Cerebellar nuclear complex (tissue), 1 donor: ENCODE data around the gene ZNF429.
"Not testable (repeated sequence)": the region's sequence is repeated elsewhere in the genome, so short reads cannot be mapped to it uniquely, and the experiment has no call there.

ENCODE experiments used
- DNase-seq, 2 experiments: peaks; one replicate each; lab custom pipeline; 2025; lab: John Stamatoyannopoulos, UW

Gene ZNF429

GRCh38 chr19:21505459-21506451 lies at the start of gene ZNF429:
TSS of gene ZNF429 (plus strand) at chr19:21505602. CDS start at chr19:21505772, 170 bp downstream.
- peak; percentile 69 to 95 for DNase-seq

DNA sequence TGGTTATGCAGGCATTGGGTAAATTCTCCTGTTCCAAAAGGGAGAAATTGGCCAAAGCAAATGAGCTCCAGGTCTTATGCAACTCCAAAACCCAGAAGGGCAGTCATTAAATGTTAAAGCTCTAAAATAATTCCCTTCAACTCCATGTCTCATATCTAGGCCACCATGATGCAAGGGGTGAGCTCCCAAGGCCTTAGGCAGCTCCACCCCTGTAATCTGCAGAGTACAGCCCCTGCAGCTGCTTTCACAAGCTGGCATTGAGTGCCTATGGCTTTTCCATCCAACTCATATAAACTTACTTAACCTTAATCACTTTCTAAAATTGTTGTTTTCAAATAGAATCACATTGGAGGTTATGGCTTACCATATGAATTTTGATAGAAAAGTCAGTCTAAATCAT lies 44.7 kb upstream of the ZNF429 start:
- no peak for DNase-seq

- no peak for DNase-seq
Measured at GRCh38 chr19:21462540-21462939, 42.9 kb upstream of the ZNF429 start.

DNA sequence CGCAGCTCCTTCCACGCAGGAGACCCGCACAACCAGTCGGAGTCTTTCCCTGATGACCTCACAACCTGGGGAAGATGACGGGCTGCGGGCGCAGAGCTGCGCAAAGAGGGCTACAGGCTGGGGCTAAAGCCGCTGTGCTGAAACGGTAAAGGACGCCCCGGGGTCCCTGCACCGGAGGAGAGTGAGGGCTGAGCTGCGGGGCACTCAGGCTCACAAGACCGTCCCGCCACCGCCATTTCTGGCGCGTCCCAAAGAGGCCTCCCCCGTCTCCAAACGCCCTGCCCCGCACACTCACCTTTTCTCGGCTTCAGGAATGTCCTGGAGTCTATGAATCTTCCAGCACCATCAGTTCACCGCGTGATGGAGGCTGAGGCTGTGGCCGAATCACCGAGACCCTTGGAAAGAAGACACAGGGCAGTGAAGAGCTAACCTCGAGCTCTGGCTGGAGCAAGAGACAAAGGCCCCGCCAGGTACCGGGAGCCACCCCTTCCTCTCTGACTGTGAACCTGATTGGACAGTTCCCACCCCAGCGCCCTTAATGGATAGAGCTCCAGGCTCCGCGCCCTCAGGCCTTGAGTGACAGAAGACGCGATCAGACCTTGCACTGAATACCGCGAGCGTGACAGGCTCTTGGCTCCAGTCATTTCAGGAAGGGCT lies 41.8 kb upstream of the ZNF429 start:
- DNase-seq, result peak; percentile 58 to 69

DNA sequence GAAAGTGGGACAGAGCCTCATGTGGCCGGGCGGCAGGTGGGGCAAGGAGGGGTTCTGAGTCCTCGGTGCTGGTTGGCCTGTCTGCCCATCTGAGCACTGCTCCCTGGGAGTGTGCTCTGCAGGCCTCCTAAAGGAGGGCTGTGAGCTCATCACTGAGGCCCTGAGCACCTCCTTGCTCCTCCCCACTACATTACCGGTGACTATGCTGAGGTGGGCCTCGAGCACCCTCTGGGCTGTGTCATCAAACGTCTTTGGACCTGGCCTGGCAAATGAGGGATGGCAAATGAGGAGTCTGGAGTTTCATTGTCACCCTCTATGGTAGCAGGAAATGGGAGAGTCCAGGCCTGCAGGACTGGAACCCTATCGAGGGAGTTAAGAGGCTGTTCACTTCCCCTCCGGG lies 38.8 kb upstream of the ZNF429 start:
- DNase-seq, result no peak

GRCh38 chr19:21468791-21469190 lies 36.6 kb upstream of the ZNF429 start:
- no peak for DNase-seq

DNA sequence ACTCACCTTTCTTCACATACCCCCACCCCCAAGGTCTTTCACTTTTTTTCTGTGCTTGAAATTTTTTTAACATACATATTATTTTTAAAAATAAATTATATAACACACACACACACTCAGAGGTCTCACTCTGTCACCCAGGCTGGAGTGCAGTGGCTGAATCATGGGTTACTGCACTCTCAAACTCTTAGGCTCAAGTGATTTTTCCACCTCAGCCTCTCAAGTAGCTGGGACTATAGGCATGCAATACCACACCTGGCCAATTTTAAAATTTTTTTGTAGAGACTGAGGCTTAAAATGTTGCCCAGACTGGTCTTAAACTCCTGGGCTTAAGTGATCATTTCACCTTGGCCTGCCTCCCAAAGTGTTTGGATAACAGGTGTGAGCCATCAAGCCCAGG lies 32.9 kb upstream of the ZNF429 start:
- DNase-seq, result no peak

- no peak for DNase-seq
Measured at GRCh38 chr19:21474671-21475181, 30.7 kb upstream of the ZNF429 start.

DNA sequence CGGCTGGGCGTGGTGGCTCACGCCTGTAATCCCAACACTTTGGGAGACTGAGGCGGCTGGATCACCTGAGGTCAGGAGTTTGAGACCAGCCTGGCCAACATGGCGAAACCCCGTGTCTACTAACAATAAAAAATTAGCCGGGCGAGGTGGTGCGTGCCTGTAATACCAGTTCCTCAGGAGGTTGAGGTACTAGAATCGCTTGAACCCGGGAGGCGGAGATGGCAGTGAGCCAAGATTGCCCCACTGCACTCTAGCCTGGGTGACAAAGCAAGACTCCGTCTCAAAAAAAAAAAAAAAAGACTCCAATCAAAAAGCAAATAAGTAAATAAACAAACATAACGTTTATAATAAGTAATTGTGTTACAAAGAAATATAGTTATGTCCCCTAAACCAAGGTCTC lies 23.0 kb upstream of the ZNF429 start:
- DNase-seq, result not testable (repeated sequence)

GRCh38 chr19:21482863-21483276 lies 22.5 kb upstream of the ZNF429 start:
- no peak for DNase-seq

GRCh38 chr19:21483589-21484170 lies 21.7 kb upstream of the ZNF429 start:
- no peak for DNase-seq

GRCh38 chr19:21484631-21485030 lies 20.8 kb upstream of the ZNF429 start:
- DNase-seq, result no peak

GRCh38 chr19:21485926-21486325 lies 19.5 kb upstream of the ZNF429 start:
- DNase-seq, result no peak

DNA sequence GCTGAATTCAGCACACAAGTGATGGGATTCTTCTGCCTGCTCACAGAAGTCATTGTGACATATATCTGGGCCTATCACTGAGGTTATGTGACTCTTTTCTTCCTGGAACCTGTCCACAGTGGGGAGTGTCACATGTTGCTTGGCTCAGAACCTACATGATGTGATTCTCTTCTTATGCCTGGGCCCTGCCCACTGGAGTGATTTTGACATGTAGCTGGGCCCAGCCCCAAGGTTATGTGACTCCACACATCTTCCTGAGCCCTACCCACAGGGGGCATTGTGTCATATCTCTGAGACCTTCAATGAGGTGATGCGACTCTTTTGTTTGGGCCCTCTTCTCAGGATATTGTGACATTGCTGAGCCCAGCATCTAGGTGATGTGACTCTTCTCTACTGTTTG lies 17.4 kb upstream of the ZNF429 start:
- DNase-seq, result no peak

- DNase-seq, result no peak
Measured at GRCh38 chr19:21491146-21491545, 14.3 kb upstream of the ZNF429 start.

DNA sequence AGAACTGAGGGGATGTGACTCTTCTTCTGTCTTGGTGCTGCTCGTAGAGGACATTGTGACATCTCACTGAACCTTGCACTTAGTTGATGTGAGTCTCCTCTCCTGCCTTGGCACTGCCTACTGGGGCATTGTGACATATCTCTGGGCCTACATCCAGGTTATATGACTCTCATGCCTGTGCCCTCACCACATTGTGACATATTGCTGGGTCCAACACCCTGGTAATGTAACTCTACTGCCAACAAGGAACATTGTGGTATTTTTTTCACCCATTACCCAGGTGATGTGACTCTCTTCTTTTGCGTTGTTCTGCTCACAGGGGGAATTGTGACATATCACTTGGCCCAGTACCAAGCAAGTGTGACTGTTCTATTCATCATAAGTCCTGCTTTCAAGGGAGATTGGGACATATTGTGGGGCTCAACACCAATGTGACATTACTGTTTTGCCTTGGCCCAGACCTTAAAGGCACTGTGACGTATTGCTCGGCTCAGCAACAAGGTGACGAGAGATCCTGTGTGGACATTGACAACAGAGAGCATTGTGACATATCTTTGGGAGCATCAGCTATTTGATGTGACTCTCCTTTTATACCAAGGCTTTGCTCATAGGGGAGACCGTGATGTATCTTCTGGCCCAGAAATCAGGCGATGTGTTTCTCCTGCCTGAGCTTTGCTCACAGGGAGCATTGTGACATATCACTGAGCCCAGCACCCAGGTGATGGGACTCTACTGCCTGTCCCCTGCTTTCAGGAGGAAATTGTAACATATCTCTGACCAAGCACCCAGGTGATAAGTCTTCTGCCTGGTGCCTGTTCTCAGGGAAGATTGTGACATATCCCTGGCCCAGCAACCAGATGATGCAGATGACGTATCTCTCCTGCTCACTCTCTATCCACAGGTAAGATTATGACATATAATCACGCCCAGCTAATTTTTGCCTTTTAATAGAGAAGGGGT lies 12.2 kb upstream of the ZNF429 start:
- no peak for DNase-seq

- no peak for DNase-seq
Measured at GRCh38 chr19:21496876-21497275, 8.5 kb upstream of the ZNF429 start.

GRCh38 chr19:21498651-21499050 lies 6.8 kb upstream of the ZNF429 start:
- no peak for DNase-seq

DNA sequence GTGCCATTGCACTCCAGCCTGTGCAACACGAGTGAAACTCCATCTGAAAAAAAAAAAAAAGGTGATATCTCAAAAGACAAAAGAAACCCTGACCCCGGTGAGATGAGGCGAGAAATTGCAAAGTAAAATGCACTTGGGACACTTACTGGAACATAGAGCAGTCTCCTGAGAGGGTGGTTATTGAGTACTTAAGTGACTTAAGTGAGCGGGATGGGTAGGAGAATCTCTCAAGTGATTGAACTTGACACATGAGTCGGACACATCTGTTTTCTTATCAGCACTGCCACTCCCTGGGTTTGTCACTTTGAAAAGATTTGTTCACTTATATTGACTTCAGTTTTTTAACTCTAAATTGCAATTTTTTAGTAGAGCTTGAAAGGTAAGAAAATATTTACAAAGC lies 2.8 kb downstream of the ZNF429 start:
- DNase-seq, result no peak

DNA sequence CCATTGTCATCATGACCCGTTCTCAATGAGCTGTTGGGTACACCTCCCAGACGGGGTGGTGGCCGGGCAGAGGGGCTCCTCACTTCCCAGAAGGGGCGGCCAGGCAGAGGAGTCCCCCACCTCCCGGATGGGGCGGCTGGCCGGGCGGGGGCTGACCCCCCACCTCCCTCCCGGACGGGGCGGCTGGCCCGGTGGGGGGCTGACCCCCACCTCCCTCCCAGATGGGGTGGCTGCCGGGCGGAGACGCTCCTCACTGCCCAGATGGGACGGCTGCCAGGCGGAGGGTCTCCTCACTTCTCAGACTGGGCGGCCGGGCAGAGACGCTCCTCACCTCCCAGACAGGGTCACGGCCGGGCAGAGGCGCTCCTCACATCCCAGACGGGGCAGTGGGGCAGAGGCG lies 5.7 kb downstream of the ZNF429 start:
- DNase-seq, result not testable (repeated sequence)

- DNase-seq, result not testable (repeated sequence)
Measured at GRCh38 chr19:21512609-21513008, 7.2 kb downstream of the ZNF429 start.
